GF-D8 (cell line): Measurements from ENCODE around the gene IL1RAPL1.

Experiments used
- DNase-seq: peaks from one replicate; lab custom pipeline; 2025; lab: John Stamatoyannopoulos, UW

The IL1RAPL1 gene

GRCh38 chrX:28979877-28980276, 392.6 kb downstream of the IL1RAPL1 start:
- no peak for DNase-seq

- no peak for DNase-seq
Measured at GRCh38 chrX:28981952-28982351, 394.7 kb downstream of the IL1RAPL1 start.

DNA sequence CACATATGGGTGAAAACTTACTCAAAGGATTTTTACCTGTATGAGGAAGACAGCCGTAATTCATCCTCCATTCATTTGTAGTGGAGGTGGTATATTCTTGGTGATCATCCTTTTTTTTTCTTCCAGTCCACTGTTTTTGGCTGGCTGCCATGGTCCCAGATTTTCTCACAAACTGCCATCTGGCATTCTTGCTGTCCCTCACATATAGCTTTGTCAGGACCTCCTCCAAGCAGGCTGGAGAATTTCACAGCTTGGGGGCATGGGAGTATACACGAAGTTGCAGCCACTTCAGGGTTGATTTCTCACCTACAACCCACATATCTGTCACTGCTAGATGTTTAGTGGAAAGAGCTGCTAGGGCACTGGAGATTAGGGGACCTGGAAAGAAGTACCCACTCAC, 401.0 kb downstream of the IL1RAPL1 start:
- DNase-seq, result no peak

DNA sequence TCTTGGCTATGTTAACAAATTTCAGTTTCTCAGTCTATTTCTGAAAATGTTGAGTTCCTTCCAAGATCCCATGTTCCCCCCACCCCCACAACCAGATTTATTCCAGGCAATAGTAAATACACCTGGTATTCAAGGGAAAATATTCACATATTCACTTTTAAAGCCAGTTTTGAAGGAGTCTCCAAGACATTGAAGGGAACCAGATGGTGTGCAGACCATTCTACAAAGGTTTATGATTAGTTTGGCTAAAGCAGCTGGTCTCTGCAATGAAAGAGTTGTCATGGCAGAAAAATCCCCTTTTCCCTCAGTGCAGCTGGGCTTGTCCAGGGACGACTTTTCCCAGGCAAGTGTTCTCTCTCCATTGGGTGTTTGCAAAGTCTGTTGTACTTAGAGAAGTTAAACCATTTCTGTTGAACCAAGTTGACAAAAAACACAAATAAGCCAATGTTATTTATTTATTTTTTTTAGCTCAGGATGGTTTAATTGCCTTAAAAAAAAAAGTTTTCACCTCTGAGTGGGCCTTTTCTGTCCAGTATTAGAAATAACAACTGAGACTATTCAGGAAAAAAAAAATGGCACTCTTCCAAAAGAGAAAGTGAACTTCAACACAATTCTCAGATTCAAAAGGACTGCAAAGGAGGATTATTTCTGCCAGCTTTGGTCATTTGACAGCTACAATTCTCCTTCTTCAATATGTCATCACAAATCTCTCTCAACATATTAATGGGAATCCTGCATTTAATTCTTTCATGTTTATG, 410.6 kb downstream of the IL1RAPL1 start:
- DNase-seq, result no peak

DNA sequence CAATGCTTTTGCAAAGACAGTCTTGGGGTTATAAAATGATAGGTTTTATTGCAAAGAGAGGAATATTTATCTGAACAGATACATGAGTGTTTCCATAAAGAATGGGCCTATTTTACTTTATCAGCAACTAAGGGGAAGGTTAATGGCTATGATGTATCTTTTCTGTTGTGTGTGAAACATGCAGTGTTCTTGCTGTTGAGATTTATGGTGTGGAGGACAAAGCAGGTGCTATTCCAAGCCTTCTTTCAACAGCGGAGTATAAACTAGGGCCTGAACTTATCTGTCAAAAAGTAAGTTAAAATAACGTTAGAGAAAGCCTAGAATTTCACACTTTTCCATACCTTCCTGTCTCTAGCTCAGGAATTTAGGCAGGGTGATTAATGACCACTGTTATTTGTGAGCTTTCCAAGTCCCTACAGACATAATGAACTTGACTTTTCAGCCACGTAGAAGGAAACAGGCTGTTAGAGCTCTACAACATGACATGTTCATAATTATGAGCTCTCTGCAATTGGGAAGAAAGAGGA, 411.4 kb downstream of the IL1RAPL1 start:
- no peak for DNase-seq

GRCh38 chrX:29012867-29013266, 425.6 kb downstream of the IL1RAPL1 start:
- DNase-seq, result no peak

DNA sequence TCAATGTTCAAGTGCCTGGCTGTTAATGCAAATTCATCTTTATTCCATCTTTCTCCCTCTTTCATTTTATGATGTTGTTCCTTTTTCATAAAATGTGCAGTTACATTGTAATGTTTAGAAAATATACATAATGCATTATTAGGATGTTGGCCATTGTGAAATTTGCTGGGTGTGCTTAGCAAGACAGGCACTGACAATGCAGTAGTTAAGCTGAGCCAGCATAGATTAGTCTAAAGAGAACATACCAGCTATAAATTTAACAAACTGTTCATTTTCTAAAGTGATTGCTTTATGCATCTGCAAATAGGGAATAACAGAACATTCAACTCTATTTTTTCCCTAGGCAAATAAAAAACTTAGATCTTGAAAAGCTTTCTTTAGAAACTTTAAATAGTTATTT, 436.0 kb downstream of the IL1RAPL1 start:
- DNase-seq, result no peak

DNA sequence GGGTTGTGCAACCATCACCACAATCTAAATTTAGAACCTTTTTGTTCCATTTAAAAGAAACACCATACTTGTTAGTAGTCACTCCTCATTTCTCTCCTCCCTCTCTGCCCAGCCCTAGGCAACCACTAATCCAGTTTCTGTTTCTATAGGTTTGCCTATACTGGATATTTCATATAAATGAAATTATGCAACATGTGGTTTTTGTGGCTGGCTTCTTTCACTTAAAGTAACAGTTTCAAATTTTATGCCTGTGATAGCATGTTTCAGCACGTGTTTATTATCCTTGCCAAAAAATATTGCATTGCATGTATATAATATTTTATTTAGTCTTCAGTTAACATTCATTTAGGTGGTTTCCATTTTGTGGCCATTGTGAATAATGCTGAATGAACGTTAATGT, 437.6 kb downstream of the IL1RAPL1 start:
- DNase-seq, result no peak

GRCh38 chrX:29039501-29039900, 452.3 kb downstream of the IL1RAPL1 start:
- no peak for DNase-seq

DNA sequence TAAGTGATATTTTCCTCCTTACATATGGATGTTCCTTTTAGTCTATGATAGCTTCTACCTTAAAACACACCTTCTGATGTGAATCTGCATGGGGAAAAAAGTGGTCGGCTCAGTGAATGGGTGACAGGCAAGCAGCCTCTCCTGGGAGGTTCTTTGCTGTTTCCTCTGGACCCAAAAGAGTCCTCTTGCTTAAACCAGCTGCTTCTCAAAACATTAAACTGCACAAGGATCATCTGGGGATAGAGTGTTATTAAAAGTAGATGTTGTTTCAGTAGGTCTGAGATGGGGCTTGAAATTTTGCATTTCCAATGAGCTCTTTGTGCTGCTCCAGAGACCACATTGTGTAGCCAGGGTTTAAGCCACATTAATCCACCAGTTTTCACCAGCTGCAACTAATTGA, 452.9 kb downstream of the IL1RAPL1 start:
- no peak for DNase-seq

DNA sequence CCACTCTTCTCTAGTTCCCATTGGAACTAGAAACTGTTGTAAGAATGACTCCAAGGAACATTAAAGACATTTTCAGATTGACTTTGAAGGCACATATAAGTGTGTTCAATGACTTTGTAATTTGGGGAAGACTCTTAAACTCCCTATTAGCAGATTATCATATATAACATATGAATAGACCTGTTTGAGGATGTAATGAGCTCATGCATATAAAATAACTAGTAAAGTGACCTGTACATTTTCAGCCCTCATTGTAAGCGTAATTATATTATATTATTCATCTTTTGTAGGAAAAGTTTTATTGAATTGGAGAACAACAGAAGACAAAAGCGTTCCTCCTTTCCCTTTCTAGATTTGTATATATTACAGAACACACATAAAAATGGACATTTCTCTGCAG, 455.1 kb downstream of the IL1RAPL1 start:
- DNase-seq, result no peak

DNA sequence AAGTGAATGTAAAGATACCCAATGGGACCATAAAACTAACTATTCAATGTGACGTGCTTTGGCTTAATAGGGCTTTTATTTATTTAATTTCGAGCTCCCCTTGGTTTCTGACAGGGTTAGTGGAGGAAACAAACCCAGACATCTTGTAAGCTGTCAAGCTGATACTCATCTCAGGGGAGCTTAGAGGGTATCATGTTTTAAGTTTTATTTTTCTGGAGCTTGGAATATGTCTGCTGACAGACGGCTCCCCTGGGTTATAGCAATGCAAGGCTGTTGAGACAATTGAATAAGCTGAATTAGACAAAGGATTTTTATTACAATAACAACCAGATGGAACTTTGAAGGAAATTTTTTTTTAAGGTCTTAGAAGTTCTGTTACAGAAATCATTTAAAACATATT, 456.5 kb downstream of the IL1RAPL1 start:
- no peak for DNase-seq

DNA sequence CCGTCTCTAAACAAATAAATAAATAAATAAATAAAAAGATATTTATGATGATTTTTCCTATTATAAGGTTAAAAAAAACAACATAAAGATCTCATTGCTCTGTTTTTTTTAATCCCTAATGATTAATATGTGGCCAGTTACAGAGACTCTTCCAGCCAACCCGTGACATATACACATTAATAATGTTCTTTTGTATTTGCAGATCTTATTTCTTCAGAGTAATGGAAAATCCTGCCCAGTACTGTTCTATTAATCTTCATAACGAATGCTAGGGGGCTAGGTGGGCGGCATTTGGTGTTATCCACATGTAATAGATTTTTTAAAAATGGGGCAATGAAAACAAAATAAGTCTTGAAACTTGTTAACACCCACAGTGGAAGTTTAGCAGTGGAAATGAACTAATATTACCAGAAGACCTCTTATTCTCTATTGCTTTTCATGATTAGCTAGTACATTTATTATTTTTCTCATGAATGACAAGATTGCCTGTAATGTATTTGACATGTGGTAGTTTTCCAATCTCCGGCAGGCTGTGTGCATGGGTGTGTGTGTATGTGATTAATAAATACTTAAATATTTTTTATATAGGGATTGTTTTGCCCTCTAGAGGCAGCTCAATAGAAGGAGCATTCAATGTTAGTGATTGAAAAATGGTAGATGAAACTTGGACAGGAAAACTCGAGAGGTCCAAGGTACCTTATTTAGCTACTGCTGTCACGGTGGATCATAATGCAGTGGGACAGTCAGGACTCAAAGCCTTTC, 457.4 kb downstream of the IL1RAPL1 start:
- DNase-seq, result no peak

- DNase-seq, result no peak
Measured at GRCh38 chrX:29065477-29065876, 478.2 kb downstream of the IL1RAPL1 start.

DNA sequence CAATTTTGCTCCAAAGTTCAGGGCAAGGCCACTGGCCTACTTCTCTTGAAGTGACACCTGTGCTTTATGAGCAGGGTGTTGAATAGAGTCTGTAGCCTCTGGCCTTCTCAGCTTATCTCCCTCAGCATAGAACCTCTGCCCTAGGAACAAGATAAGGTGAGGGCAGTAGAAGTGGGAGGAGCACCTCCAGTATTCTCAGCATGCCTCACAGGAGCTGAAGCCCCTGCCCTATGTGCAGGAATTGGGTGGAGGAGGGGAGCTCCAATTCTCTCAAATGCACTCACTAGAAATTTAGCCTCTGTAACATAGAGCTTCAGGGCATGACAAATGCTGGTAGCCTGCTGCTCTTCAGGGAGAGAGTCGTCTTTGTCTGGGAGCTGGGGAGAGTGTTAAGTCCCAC, 479.3 kb downstream of the IL1RAPL1 start:
- DNase-seq, result no peak

GRCh38 chrX:29067351-29067750, 480.1 kb downstream of the IL1RAPL1 start:
- no peak for DNase-seq

DNA sequence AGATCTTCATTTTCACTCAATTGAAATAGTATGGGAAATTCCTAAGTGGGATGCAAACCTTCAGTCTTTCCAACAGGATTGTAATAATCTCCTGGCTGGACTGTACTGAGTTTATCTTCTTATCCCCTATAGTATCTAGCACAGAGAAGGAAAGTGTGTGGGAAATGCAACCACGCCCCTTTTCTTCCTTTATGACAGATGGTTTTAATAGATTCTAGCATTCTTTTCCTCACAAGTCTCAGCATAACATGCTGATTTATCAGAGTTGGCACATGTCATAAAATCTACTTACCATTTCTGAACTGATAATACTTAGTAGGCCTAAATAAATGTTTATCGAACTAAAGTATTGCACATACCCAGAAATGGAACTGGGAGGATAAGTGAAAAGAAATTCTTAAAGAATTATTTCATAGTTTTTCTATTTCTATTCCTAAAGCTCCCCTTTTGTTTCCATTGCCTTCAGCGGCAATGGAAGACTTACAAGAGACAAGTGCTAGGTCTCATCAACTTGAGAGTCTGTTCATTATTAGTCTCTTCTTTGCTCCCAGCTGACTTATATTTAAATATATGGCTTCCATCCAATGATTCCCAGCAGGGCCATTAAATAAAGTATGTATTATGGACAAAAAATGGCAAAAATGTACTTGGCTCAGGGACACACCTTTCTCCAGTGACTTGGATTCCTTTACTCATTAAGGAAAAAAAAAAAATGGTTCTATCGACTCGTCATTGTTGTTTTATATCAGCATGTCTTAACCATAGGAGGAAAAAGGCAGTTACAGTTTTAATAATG, 484.5 kb downstream of the IL1RAPL1 start:
- no peak for DNase-seq

GRCh38 chrX:29082558-29082957, 495.3 kb downstream of the IL1RAPL1 start:
- DNase-seq, result no peak

GRCh38 chrX:29083823-29084222, 496.6 kb downstream of the IL1RAPL1 start:
- DNase-seq, result no peak

DNA sequence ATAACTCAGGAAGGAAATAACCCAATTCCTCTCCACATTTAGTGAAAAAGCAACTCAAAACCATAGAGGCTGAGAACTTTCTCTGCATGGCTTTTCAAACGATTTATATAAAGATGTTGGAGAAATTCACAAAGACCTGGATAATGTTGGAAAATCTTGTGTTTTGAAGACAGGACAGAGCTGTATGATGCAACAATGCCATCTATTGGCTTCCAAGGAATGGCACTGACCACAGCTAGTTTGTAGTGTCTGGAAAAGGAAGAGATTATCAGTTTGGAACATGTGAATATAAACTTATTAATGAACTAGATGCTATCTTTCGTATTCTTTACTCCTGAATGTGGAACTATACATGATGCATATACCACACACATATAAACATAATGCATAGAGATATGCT, 503.6 kb downstream of the IL1RAPL1 start:
- DNase-seq, result no peak

DNA sequence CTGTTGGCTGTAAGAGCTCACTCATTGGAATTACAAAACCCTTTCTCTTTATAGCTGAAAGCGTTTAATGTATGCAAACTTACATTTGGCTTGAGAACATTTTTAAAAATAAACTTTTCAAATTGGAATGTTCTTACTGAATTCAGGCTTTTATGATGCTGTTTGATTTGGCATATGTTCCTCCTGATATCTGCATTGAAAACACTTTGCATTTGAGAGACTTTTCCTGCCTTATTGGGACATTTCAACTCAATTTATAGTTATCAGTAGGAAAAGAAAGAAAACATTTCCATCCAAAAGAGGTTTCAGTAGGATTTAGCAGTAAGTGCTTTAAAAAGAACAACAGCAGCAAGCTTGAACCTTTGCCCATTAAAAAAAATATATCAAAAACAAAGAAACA, 520.0 kb downstream of the IL1RAPL1 start:
- DNase-seq, result no peak

GRCh38 chrX:29110041-29110440, 522.8 kb downstream of the IL1RAPL1 start:
- no peak for DNase-seq

DNA sequence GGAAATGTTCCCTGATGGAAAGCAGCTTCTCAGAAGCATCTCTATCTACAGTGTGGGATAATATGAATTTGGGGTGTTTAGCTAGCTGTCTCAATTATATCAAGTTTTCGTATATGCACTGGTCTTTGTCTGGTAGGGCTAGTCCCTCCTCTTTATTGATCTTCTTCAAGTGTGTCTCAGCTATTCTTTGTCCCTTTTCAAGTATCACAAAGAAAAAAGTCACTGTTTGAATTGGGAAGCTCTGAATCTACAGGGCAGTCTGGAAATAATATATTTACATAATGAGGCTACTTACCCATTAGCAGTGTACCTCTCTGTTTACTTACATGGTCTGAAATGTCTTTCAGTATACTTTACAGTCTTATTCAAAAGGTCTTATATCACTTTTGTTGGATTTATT, 526.0 kb downstream of the IL1RAPL1 start:
- DNase-seq, result no peak
